SKM-1 (cell line): ENCODE results near the gene SDHAF2.
"Not testable (repeated sequence)": the region's sequence is repeated elsewhere in the genome, so short reads cannot be mapped to it uniquely, and the experiment has no call there.

Source experiments
- DNase-seq: peaks from one replicate; lab custom pipeline; 2025; ENCODE audit not compliant: unreplicated experiment; lab: John Stamatoyannopoulos, UW

The SDHAF2 gene

GRCh38 chr11:61474013-61474643, 44.2 kb downstream of the SDHAF2 start:
- no peak for DNase-seq

GRCh38 chr11:61475433-61475832, 45.5 kb downstream of the SDHAF2 start:
- no peak for DNase-seq

GRCh38 chr11:61476371-61476770, 46.4 kb downstream of the SDHAF2 start:
- no peak for DNase-seq

GRCh38 chr11:61477126-61477525, 47.2 kb downstream of the SDHAF2 start:
- no peak for DNase-seq

GRCh38 chr11:61477727-61478148, 47.8 kb downstream of the SDHAF2 start:
- DNase-seq = no peak

GRCh38 chr11:61479360-61480058, 49.6 kb downstream of the SDHAF2 start:
- DNase-seq = not testable (repeated sequence)

GRCh38 chr11:61480261-61480993, 50.5 kb downstream of the SDHAF2 start:
- DNase-seq = no peak

GRCh38 chr11:61480994-61481335, 51.0 kb downstream of the SDHAF2 start:
- DNase-seq = no peak

GRCh38 chr11:61481806-61482205, 51.9 kb downstream of the SDHAF2 start:
- no peak for DNase-seq

GRCh38 chr11:61482513-61482912, 52.6 kb downstream of the SDHAF2 start:
- DNase-seq = no peak

- DNase-seq = no peak
Measured at GRCh38 chr11:61484541-61484940, 54.6 kb downstream of the SDHAF2 start.

- DNase-seq = no peak
Measured at GRCh38 chr11:61485080-61485479, 55.2 kb downstream of the SDHAF2 start.

- DNase-seq = no peak
Measured at GRCh38 chr11:61486011-61486620, 56.2 kb downstream of the SDHAF2 start.

GRCh38 chr11:61486779-61487178, 56.9 kb downstream of the SDHAF2 start:
- DNase-seq = no peak

- no peak for DNase-seq
Measured at GRCh38 chr11:61487342-61488025, 57.6 kb downstream of the SDHAF2 start.

- no peak for DNase-seq
Measured at GRCh38 chr11:61488651-61489291, 58.8 kb downstream of the SDHAF2 start.

GRCh38 chr11:61489833-61490721, 60.2 kb downstream of the SDHAF2 start:
- DNase-seq = no peak

- DNase-seq = no peak
Measured at GRCh38 chr11:61491736-61492395, 61.9 kb downstream of the SDHAF2 start.

- no peak for DNase-seq
Measured at GRCh38 chr11:61494381-61494961, 64.5 kb downstream of the SDHAF2 start.
